A673 (cell line): ENCODE measurements around the gene EPN2.

Source experiments
- EZH2 ChIP-seq: fragments of 200-600 bp; sonication (generic); IDR thresholded peaks from 2 replicates; pipeline ENCODE4 v1.6.1; 2017; ENCODE audit warnings: borderline replicate concordance, low read depth, mild to moderate bottlenecking, mixed read lengths, antibody characterized with exemption, low read length; ENCODE audit not compliant: poor library complexity, severe bottlenecking
- TF ChIP-seq, protein P1 (sequence below): fragments of 300-800, 200-600 bp; sonication (generic); conservative IDR thresholded peaks from 2 replicates; pipeline ENCODE4 v1.5.1; 2017; ENCODE audit warnings: low read depth, mild to moderate bottlenecking, antibody characterized with exemption, low read length, moderate library complexity, mixed read lengths

DNA sequence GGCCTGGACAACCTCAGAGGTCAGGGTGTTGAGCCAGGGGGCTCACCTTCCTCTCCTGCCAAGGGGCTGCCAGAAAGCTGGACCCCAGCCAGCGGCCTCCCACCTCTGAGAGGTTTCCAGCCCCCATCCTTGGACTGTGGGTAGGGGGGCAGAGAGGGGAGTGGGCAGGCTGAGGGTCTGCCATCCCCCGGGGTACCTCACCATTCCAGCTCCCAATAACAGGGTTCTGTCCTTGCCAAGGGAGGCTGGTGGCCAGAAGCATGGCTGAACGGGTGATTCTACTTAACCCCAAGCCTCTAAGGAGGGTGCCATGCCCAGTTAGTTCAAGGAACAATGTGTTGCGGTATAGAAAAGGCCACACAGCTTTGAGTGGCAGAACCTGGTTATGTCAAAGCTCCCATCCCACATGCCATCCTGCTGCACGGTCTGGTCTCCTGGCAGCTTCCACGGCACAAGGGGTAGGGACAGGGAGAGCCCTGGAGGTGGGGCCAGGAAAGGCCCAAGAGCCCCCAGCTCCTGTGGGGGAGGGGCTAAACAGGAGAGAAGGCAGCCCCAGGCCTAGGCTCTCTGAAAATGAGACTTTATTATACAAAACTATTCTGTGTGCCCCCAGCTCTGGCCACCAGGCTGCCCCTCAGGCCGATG, 105.6 kb downstream of the EPN2 start:
- no peak for TF ChIP-seq EZH2
- TF ChIP-seq, protein P1, sequence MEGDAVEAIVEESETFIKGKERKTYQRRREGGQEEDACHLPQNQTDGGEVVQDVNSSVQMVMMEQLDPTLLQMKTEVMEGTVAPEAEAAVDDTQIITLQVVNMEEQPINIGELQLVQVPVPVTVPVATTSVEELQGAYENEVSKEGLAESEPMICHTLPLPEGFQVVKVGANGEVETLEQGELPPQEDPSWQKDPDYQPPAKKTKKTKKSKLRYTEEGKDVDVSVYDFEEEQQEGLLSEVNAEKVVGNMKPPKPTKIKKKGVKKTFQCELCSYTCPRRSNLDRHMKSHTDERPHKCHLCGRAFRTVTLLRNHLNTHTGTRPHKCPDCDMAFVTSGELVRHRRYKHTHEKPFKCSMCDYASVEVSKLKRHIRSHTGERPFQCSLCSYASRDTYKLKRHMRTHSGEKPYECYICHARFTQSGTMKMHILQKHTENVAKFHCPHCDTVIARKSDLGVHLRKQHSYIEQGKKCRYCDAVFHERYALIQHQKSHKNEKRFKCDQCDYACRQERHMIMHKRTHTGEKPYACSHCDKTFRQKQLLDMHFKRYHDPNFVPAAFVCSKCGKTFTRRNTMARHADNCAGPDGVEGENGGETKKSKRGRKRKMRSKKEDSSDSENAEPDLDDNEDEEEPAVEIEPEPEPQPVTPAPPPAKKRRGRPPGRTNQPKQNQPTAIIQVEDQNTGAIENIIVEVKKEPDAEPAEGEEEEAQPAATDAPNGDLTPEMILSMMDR = no peak
